ENCODE data around the gene SPINT2. TPM values are rescaled to one million over a fixed set of nuclear protein-coding genes. Genes with fewer than 3 reads are reported as not detected.

The SPINT2 gene
- total RNA-seq, 6 experiments from 2014 or later: 0.76 to 4.1 (median 0.98) TPM

GRCh38 chr19:38304352-38304865, 40.0 kb downstream of the SPINT2 start:
- DNase-seq: no peak
- Mint-ChIP-seq H3K9me3 (no peaks in the 10 kb centered on the region), H3K27ac (no peak overlapping the region), H3K4me3 (no peak overlapping the region), H3K27me3 (ENCODE audit: insufficient read depth) (peaks cover 5% of the 10 kb centered on the region), H3K36me3 (ENCODE audit: low read depth) (peaks cover 7% of the 10 kb centered on the region; the same call in 1 of the 2 replicates), H3K4me1 (ENCODE audit: low read depth) (peaks cover 17% of the 10 kb centered on the region)
- TF ChIP-seq CTCF (IDR thresholded peaks at IDR 0.05): no peak

DNA sequence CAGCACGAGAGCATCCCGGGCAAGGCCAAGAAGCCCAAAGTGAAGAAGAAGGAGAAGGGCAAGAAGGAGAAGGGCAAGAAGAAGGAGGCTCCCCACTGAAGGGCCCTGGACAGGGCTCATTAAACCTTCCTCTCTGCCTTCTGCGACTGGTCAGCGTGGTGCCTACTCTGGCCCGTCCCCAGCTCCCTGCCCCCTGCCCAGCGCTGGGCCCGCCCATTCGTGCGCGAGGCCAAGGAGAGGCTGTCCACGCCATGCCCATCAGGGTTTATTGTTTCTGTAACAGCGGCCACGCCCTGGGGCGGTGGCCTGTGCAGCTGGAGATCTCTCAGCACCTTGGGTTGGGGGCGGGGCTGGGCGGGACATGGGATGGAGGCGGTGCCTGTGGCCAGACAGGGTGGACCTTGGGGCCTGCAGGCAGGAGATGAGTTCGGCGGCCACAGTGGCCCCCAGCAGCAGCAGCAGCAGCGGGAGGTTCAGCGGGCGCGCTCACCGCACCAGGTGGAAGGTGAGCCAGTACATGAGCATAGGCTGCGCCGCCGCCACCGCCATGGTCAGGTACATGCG, 40.6 kb downstream of the SPINT2 start:
- no peaks in the 10 kb centered on the region for H3K9me3 Mint-ChIP-seq
- no peak overlapping the region for H3K27ac Mint-ChIP-seq
- DNase-seq: no peak
- H3K4me1 Mint-ChIP-seq (ENCODE audit: low read depth): peaks cover 16% of the 10 kb centered on the region
- peaks cover 7% of the 10 kb centered on the region; the same call in 1 of the 2 replicates for H3K36me3 Mint-ChIP-seq (ENCODE audit: low read depth)
- TF ChIP-seq CTCF (IDR thresholded peaks at IDR 0.05): no peak
- H3K4me3 Mint-ChIP-seq: no peak overlapping the region
- peaks cover 3% of the 10 kb centered on the region for H3K27me3 Mint-ChIP-seq (ENCODE audit: insufficient read depth)

DNA sequence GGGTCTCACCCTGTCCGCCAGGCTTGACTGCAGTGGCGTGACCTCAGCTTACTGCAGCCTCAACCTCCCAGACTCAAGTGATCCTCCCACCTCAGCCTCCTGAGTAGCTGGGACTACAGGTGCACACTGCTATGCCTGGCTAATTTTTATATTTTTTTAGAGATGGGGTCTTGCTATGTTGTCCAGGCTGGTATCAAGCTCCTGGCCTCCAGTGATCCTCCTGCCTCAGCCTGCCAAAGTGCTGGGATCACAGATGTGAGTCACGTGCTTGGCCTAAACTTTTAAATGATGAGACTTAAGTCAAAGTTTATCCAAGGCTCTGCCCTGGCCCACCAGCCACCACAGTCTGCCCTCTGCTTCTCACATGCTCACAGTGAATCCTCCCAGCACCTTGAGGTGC, 41.9 kb downstream of the SPINT2 start:
- no peak overlapping the region for H3K27ac Mint-ChIP-seq
- no peak for TF ChIP-seq CTCF (IDR thresholded peaks at IDR 0.05)
- H3K36me3 Mint-ChIP-seq (ENCODE audit: low read depth): peaks cover 7% of the 10 kb centered on the region
- H3K9me3 Mint-ChIP-seq: no peaks in the 10 kb centered on the region
- peaks cover 6% of the 10 kb centered on the region for H3K4me1 Mint-ChIP-seq (ENCODE audit: low read depth)
- peaks cover 3% of the 10 kb centered on the region for H3K27me3 Mint-ChIP-seq (ENCODE audit: insufficient read depth)
- no peak overlapping the region for H3K4me3 Mint-ChIP-seq
- DNase-seq: no peak

- Mint-ChIP-seq H3K4me1 (ENCODE audit: low read depth) (no peaks in the 10 kb centered on the region), H3K27me3 (ENCODE audit: insufficient read depth) (peaks cover 3% of the 10 kb centered on the region), H3K27ac (no peak overlapping the region), H3K36me3 (ENCODE audit: low read depth) (peaks cover 7% of the 10 kb centered on the region), H3K9me3 (no peaks in the 10 kb centered on the region), H3K4me3 (no peak overlapping the region)
- no peak for DNase-seq
- TF ChIP-seq CTCF (IDR thresholded peaks at IDR 0.05): no peak
Measured at GRCh38 chr19:38307076-38307475, 42.7 kb downstream of the SPINT2 start.

DNA sequence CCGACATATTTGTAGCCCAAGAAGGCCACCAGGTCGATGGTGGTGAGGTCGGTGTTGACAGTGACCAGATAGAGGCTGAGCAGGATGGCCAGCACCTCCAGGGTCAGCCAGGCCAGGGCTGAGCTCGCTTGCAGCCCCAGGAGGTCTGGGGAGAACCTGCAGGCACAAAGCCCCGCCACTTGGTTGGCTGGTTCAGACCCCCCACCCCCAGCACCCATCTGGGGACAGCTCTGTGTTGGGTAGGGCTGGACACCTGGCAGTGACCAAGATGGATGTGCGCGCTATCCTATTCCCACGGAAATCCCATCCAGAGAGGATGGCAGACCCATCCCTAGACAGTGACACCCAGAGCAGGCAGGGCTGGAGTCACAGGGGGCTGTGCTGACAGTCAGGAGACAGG, 43.2 kb downstream of the SPINT2 start:
- no peak for TF ChIP-seq CTCF (IDR thresholded peaks at IDR 0.05)
- no peak overlapping the region for H3K4me3 Mint-ChIP-seq
- H3K36me3 Mint-ChIP-seq (ENCODE audit: low read depth): peaks cover 7% of the 10 kb centered on the region
- H3K27ac Mint-ChIP-seq: no peak overlapping the region
- no peaks in the 10 kb centered on the region for H3K4me1 Mint-ChIP-seq (ENCODE audit: low read depth)
- H3K27me3 Mint-ChIP-seq (ENCODE audit: insufficient read depth): peaks cover 3% of the 10 kb centered on the region
- H3K9me3 Mint-ChIP-seq: no peaks in the 10 kb centered on the region
- DNase-seq: no peak
